HEK293 (cell line): ENCODE measurements around the gene SYTL3.
A peak's percentile ranks its signal among the peaks of the same experiment; 100 is the strongest.

Experiments used
- CTCF ChIA-PET: fragments of 350-600 bp; formaldehyde crosslinking; extraction: SDS; loops from one replicate; lab custom pipeline; 2021; ENCODE audit warnings: antibody characterized with exemption; lab: Yijun Ruan, JAX
- POLR2A ChIA-PET: fragments of 300-600 bp; formaldehyde crosslinking; extraction: SDS; loops from one replicate; lab custom pipeline; 2020; ENCODE audit warnings: antibody characterized with exemption, inconsistent platforms; lab: Yijun Ruan, JAX
- H3K27ac ChIP-seq: fragments of 200-500 bp; sonication (Bioruptor generic); 2 replicates; pipeline ENCODE4 v1.5.1; 2014; ENCODE audit warnings: low read depth, low read length, control low read depth, inconsistent platforms; ENCODE audit errors: extremely low read depth
- H3K36me3 ChIP-seq, 2 experiments: fragments of 200-500 bp in 1 of 2; sonication (Bioruptor generic) in 1 of 2; 1 replicate in 1 of 2; 2 replicates in 1 of 2; pipeline ENCODE4 v1.5.1; 2014 to 2017; ENCODE audit warnings: inconsistent platforms in 2 of 2, low read length in 2 of 2; ENCODE audit not compliant: control insufficient read depth in 2 of 2, insufficient read depth in 1 of 2
- H3K4me1 ChIP-seq: fragments of 200-500 bp; sonication (Bioruptor generic); 2 replicates; pipeline ENCODE4 v1.5.1; 2014; ENCODE audit warnings: mild to moderate bottlenecking, low read length, inconsistent platforms; ENCODE audit not compliant: control insufficient read depth, insufficient read depth
- H3K4me3 ChIP-seq: 2 replicates; pipeline ENCODE4 v1.5.1; 2011; ENCODE audit warnings: low read depth, mild to moderate bottlenecking, control low read depth, low read length, moderate library complexity
- H3K9me3 ChIP-seq: fragments of 200-500 bp; sonication (Bioruptor generic); 2 replicates; pipeline ENCODE4 v1.5.1; 2014; ENCODE audit warnings: low read depth, low read length, inconsistent platforms; ENCODE audit not compliant: control insufficient read depth, insufficient read depth
- CTCF ChIP-seq: fragments of 450-650 bp; formaldehyde crosslinking; IDR thresholded peaks from 2 replicates; pipeline ENCODE4 v1.5.1; 2016; ENCODE audit warnings: missing biosample characterization, missing genetic modification characterization
- HIC1 ChIP-seq: fragments of 450-650 bp; formaldehyde crosslinking; IDR thresholded peaks from 2 replicates; pipeline ENCODE4 v1.5.1; 2016; ENCODE audit warnings: missing biosample characterization, missing genetic modification characterization
- KLF1 ChIP-seq: fragments of 450-650 bp; formaldehyde crosslinking; IDR thresholded peaks from 2 replicates; pipeline ENCODE4 v1.5.1; 2016; ENCODE audit warnings: missing biosample characterization, missing genetic modification characterization
- PRDM4 ChIP-seq: fragments of 450-650 bp; formaldehyde crosslinking; IDR thresholded peaks from 2 replicates; pipeline ENCODE4 v1.5.1; 2017; ENCODE audit warnings: missing biosample characterization, missing genetic modification characterization
- REPIN1 ChIP-seq: fragments of 450-650 bp; formaldehyde crosslinking; IDR thresholded peaks from 2 replicates; pipeline ENCODE4 v1.5.1; 2017; ENCODE audit warnings: missing biosample characterization, missing genetic modification characterization, low read depth
- ZFHX2 ChIP-seq: fragments of 450-650 bp; formaldehyde crosslinking; conservative IDR thresholded peaks from 2 replicates; pipeline ENCODE4 v1.5.1; 2016; ENCODE audit warnings: missing biosample characterization, missing genetic modification characterization
- ZNF19 ChIP-seq: fragments of 450-650 bp; formaldehyde crosslinking; IDR thresholded peaks from 2 replicates; pipeline ENCODE4; 2016; ENCODE audit warnings: missing biosample characterization, missing genetic modification characterization, low read depth
- ZNF24 ChIP-seq: fragments of 450-650 bp; formaldehyde crosslinking; IDR thresholded peaks from 2 replicates; pipeline ENCODE4 v1.5.1; 2016; ENCODE audit warnings: missing biosample characterization, missing genetic modification characterization
- ZNF416 ChIP-seq: fragments of 450-650 bp; formaldehyde crosslinking; IDR thresholded peaks from 2 replicates; pipeline ENCODE4 v1.5.1; 2016; ENCODE audit warnings: missing biosample characterization, missing genetic modification characterization
- ZNF510 ChIP-seq: fragments of 450-650 bp; formaldehyde crosslinking; IDR thresholded peaks from 2 replicates; pipeline ENCODE4 v1.5.1; 2018; ENCODE audit warnings: mild to moderate bottlenecking, missing genetic modification characterization, missing biosample characterization; ENCODE audit not compliant: insufficient replicate concordance
- ZNF654 ChIP-seq: fragments of 450-650 bp; formaldehyde crosslinking; IDR thresholded peaks from 2 replicates; pipeline ENCODE4 v1.5.1; 2016; ENCODE audit warnings: low read depth, missing biosample characterization, missing genetic modification characterization
- ZNF658 ChIP-seq: fragments of 450-650 bp; formaldehyde crosslinking; IDR thresholded peaks from 2 replicates; pipeline ENCODE4; 2016; ENCODE audit warnings: missing biosample characterization, missing genetic modification characterization
- ZNF670 ChIP-seq: fragments of 450-650 bp; formaldehyde crosslinking; IDR thresholded peaks from 2 replicates; pipeline ENCODE4 v1.5.1; 2016; ENCODE audit warnings: missing biosample characterization, missing genetic modification characterization, low read depth
- ZSCAN16 ChIP-seq: fragments of 450-650 bp; formaldehyde crosslinking; IDR thresholded peaks from 2 replicates; pipeline ENCODE4 v1.5.1; 2016; ENCODE audit warnings: missing biosample characterization, missing genetic modification characterization
- ZSCAN23 ChIP-seq: fragments of 450-650 bp; formaldehyde crosslinking; IDR thresholded peaks from 2 replicates; pipeline ENCODE4 v1.5.1; 2016; ENCODE audit warnings: missing biosample characterization, missing genetic modification characterization
- TF ChIP-seq, protein P1 (sequence below): fragments of 450-650 bp; formaldehyde crosslinking; IDR thresholded peaks from 2 replicates; pipeline ENCODE4 v1.5.1; 2017; ENCODE audit warnings: missing biosample characterization, missing genetic modification characterization

Gene SYTL3

DNA sequence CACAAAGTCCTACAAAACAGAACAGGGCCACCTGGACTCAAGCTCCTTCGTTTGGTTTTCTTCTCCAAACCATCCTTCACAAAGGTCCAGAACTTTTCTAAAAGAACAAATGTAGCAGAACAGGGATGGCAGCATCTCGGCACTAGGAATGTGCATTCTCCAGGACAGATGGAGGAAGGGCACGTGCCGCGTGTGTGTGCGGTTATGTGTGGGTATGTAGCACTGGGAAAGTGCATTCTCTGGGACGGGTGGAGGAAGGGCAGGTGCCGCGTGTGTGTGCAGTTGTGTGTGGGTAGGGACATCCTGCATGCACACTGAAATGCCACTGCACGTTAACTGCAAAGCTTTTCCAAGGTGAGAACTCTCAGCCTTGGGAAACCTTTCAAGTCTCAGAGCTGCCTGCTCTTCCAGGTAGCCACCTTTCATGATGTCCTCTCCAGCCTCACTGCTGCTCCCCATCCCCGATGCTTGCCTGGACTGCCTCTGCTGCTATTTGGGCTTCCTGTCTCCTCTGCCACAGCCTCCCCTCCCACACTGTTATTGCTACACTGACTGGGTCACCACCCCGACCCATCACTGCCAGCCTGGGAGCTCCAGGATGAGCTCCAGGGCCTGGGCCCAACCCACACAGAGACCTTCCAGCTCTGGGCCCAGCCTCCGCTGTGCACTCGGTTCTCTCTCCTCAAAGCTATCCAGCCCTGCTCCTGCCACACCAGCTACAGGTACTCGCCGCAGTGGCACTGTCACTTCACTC lies 121.7 kb downstream of the SYTL3 start:
- Histone ChIP-seq H3K4me3 (no peak overlapping the region), H3K36me3 (peaks cover 36 to 100% of the 10 kb centered on the region in 2 experiments), H3K27ac (no peak overlapping the region), H3K9me3 (no peaks in the 10 kb centered on the region), H3K4me1 (no peaks in the 10 kb centered on the region)
- TF ChIP-seq ZFHX2 (tag by site-specific recombination) (0 out of 2 replicates have a peak, but pooled peaks have one; percentile 12), REPIN1 (tag by site-specific recombination) (no peak)
- ChIA-PET POLR2A (interaction anchor here (1.0 kb wide), 1 partner anchor 9 kb away, joined by 4 read pairs; no protein-coding TSS in a partner anchor), CTCF (interaction anchor here (1.6 kb wide), 1 partner anchor 53 kb away, joined by 7 read pairs; no protein-coding TSS in a partner anchor)

DNA sequence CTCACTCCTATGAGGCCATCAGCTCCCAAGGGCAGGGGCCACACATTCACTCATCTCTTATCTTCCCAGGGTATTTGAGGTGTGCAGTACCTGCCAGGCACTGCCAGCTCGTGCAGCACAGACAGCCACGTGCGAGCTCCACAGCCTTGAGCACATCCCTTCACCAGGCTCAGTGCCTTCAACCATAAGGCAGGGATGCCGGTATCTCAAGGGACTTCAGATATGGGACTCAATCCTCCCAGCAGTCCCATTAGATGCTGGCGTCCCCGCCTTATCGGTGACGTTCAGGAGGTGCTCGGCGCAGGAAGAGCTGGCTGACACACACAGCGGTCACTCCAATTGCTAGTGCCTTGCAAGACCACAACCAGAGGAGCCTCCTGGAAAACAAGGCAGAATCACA lies 122.3 kb downstream of the SYTL3 start:
- TF ChIP-seq ZNF416: no peak
- TF ChIP-seq, all 188 proteins: peak for 0
- H3K27ac ChIP-seq: no peak overlapping the region
- peaks cover 36 to 100% of the 10 kb centered on the region in 2 experiments for H3K36me3 ChIP-seq
- H3K4me1 ChIP-seq: no peaks in the 10 kb centered on the region
- CTCF ChIA-PET: interaction anchor here (0.6 to 1.6 kb wide), 3 partner anchors 53 to 202 kb away, joined by 4 to 7 read pairs (median 5); no protein-coding TSS in a partner anchor
- no peak overlapping the region for H3K4me3 ChIP-seq
- POLR2A ChIA-PET: interaction anchor here (0.8 kb wide), 1 partner anchor 98 kb away, joined by 3 read pairs; no protein-coding TSS in a partner anchor
- H3K9me3 ChIP-seq: no peaks in the 10 kb centered on the region

DNA sequence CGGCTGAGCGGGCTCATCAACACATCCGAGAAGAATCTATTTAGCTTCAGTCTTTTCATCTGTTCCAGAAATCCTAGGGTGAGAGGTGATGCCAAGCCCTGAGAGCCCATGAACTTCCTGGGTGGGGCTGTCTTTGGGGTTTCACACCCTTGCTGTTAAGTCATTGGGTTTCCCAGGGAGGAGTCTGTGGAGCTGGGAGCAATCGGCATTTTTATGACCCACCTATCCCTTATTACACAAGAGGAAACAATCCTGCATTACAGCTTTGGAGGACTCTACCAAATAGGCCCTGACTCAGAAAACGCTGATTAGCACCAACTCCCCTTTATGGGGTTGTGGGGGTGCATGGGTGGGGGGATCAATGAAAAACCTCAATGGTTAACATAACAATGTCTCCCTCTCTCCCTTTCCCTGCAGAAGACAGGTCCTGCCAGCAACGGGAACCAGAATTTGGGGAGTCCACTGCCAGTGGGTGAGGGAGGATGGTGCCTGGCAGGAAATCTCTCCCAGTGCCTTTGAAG lies 123.1 kb downstream of the SYTL3 start:
- no peak for TF ChIP-seq ZNF654
- TF ChIP-seq KLF1: peak; percentile 45; the same call in 1 of the 2 replicates
- Histone ChIP-seq H3K36me3 (peaks cover 35 to 100% of the 10 kb centered on the region in 2 experiments), H3K4me3 (no peak overlapping the region), H3K9me3 (no peaks in the 10 kb centered on the region), H3K27ac (no peak overlapping the region), H3K4me1 (no peaks in the 10 kb centered on the region)
- CTCF ChIA-PET: interaction anchor here (0.6 to 1.1 kb wide), 4 partner anchors 17 to 201 kb away, joined by 3 to 5 read pairs (median 4); no protein-coding TSS in a partner anchor
- POLR2A ChIA-PET: interaction anchor here (0.8 kb wide), 1 partner anchor 97 kb away, joined by 3 read pairs; no protein-coding TSS in a partner anchor

- peaks cover 30 to 100% of the 10 kb centered on the region in 2 experiments for H3K36me3 ChIP-seq
- H3K9me3 ChIP-seq: no peaks in the 10 kb centered on the region
- H3K27ac ChIP-seq: no peak overlapping the region
- CTCF ChIA-PET: no interaction called here
- POLR2A ChIA-PET: interaction anchor here (0.6 kb wide), 1 partner anchor 171 kb away, joined by 3 read pairs; no protein-coding TSS in a partner anchor
- H3K4me3 ChIP-seq: no peak overlapping the region
- H3K4me1 ChIP-seq: no peaks in the 10 kb centered on the region
- TF ChIP-seq ZSCAN16: no peak
- TF ChIP-seq, protein P1, sequence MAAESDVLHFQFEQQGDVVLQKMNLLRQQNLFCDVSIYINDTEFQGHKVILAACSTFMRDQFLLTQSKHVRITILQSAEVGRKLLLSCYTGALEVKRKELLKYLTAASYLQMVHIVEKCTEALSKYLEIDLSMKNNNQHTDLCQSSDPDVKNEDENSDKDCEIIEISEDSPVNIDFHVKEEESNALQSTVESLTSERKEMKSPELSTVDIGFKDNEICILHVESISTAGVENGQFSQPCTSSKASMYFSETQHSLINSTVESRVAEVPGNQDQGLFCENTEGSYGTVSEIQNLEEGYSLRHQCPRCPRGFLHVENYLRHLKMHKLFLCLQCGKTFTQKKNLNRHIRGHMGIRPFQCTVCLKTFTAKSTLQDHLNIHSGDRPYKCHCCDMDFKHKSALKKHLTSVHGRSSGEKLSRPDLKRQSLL: no peak
- no peak for TF ChIP-seq ZNF670 (tag by site-specific recombination)
- TF ChIP-seq ZNF510 (tag by site-specific recombination): no peak
- no peak for TF ChIP-seq ZNF19
- no peak for TF ChIP-seq CTCF (tag by site-specific recombination)
- TF ChIP-seq ZNF24: no peak
- no peak for TF ChIP-seq HIC1 (tag by site-specific recombination)
- no peak for TF ChIP-seq ZSCAN23
- TF ChIP-seq PRDM4 (tag by site-specific recombination): no peak
- TF ChIP-seq ZNF658 (tag by site-specific recombination): no peak
These were observed 124.0 kb downstream of the SYTL3 start for GRCh38 chr6:158773581-158774449.
